ENCODE data around the gene RIMKLA. TPM values are rescaled to one million over a fixed set of nuclear protein-coding genes. Genes with fewer than 3 reads are reported as not detected.

Gene RIMKLA
- total RNA-seq, 1 experiment from 2014 or later = not detected

DNA sequence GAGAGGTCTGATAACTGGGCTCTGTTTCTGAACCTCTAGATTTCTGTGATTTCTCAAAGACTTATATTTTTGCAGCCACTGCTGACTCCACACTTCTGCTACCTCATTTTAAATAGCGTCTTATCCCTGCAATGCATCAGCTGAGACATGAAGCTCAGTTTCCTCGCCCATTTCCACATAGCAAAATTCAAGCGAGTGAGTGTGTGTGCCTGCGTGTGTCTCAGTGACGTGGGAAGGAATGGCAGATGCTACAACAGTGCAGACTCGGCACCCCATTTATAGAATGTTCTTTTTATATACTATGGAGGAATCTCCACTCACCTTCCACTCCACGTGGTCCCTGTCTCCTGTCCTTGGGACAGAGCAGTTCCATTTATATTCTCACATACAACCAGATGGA, 39.5 kb downstream of the RIMKLA start:
- TF ChIP-seq, protein P1, sequence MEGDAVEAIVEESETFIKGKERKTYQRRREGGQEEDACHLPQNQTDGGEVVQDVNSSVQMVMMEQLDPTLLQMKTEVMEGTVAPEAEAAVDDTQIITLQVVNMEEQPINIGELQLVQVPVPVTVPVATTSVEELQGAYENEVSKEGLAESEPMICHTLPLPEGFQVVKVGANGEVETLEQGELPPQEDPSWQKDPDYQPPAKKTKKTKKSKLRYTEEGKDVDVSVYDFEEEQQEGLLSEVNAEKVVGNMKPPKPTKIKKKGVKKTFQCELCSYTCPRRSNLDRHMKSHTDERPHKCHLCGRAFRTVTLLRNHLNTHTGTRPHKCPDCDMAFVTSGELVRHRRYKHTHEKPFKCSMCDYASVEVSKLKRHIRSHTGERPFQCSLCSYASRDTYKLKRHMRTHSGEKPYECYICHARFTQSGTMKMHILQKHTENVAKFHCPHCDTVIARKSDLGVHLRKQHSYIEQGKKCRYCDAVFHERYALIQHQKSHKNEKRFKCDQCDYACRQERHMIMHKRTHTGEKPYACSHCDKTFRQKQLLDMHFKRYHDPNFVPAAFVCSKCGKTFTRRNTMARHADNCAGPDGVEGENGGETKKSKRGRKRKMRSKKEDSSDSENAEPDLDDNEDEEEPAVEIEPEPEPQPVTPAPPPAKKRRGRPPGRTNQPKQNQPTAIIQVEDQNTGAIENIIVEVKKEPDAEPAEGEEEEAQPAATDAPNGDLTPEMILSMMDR (IDR thresholded peaks at IDR 0.05; ENCODE audit: unreplicated experiment) = no peak
- peaks cover 8% of the 10 kb centered on the region for H3K4me1 Mint-ChIP-seq (ENCODE audit: insufficient read depth, unreplicated experiment)
- H3K27ac Mint-ChIP-seq (ENCODE audit: low read depth, unreplicated experiment) = no peak overlapping the region
- CTCF ChIA-PET = interaction anchor here (0.7 kb wide), 1 partner anchor 30 kb away, joined by 3 read pairs; no protein-coding TSS in a partner anchor
- POLR2A ChIA-PET = no interaction called here
- no TSS peak for BruUV-seq (replicated peaks)
- no peaks in the 10 kb centered on the region for H3K36me3 Mint-ChIP-seq (ENCODE audit: insufficient read depth, unreplicated experiment)
- no peaks in the 10 kb centered on the region for H3K9me3 Mint-ChIP-seq (ENCODE audit: unreplicated experiment)
- peaks cover 15% of the 10 kb centered on the region for H3K27me3 Mint-ChIP-seq (ENCODE audit: insufficient read depth, unreplicated experiment)
- DNase-seq (ENCODE audit: unreplicated experiment) = no peak
- no peak overlapping the region for H3K4me3 Mint-ChIP-seq (ENCODE audit: unreplicated experiment)
- intact Hi-C loops (cut with micrococcal nuclease) = no loop called here

DNA sequence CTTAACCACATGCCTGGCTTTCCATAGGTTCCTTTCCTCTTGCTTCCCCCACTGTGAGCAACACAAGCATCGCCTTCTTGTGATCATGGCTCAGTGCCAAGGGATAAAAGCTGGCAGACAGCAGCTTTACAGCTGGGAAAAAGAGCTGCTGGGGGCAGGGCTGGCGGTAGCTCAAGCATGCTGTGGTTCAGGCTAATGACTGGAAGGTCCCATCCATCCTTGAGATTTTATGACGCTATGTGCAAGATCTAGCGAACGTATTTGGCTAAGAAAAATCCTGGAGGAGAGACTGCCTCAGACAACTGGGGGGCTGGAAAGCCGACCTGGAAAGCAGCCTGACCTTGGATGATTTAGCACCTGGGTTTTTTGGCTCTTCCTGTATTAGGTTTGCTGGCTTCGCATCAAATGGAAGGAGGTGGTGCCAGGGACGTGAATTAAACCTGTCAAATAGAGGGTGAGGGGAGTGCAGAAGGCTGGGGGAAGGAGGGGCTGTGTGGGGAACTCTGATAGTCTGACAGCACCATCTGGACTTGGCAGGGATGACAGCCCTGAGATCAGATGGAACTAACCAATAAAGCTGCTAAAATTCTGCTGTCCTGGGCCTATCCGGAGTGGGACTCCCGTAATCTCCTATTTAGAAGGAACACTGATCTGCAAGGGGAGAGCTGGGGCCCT, 40.5 kb downstream of the RIMKLA start:
- Mint-ChIP-seq H3K4me3 (ENCODE audit: unreplicated experiment) (no peak overlapping the region), H3K9me3 (ENCODE audit: unreplicated experiment) (no peaks in the 10 kb centered on the region), H3K36me3 (ENCODE audit: insufficient read depth, unreplicated experiment) (no peaks in the 10 kb centered on the region), H3K27ac (ENCODE audit: low read depth, unreplicated experiment) (no peak overlapping the region), H3K27me3 (ENCODE audit: insufficient read depth, unreplicated experiment) (peaks cover 8% of the 10 kb centered on the region), H3K4me1 (ENCODE audit: insufficient read depth, unreplicated experiment) (peaks cover 8% of the 10 kb centered on the region)
- DNase-seq (ENCODE audit: unreplicated experiment) = peak; percentile 55
- CTCF ChIA-PET = no interaction called here
- TF ChIP-seq, protein P1 (IDR thresholded peaks at IDR 0.05; ENCODE audit: unreplicated experiment) = no peak
- intact Hi-C loops (cut with micrococcal nuclease) = no loop called here
- POLR2A ChIA-PET = interaction anchor here (0.6 to 1.1 kb wide), 2 partner anchors 85 to 482 kb away, joined by 3 read pairs; no protein-coding TSS in a partner anchor
- BruUV-seq (replicated peaks) = no TSS peak

DNA sequence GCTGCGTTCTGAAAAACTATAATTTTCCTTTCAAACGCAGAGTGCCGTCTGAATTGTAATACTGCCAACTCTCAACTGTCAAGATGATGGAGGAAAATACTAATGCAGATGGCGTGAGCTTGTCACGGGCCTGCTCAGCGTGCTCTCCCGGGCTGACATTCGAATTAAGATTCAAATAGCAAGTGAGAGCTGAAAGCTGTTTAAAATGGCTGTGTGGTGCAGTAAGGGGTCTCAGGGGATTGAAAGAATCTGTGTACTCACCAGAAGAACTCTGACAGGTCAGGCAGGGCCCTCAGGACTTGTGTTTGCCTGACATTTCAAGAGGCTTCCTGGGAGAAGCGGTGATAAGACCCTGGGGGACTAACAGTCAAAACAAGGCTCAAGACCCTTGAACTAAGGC, 42.1 kb downstream of the RIMKLA start:
- no peak for DNase-seq (ENCODE audit: unreplicated experiment)
- Mint-ChIP-seq H3K27ac (ENCODE audit: low read depth, unreplicated experiment) (no peak overlapping the region), H3K4me1 (ENCODE audit: insufficient read depth, unreplicated experiment) (peaks cover 16% of the 10 kb centered on the region), H3K4me3 (ENCODE audit: unreplicated experiment) (no peak overlapping the region), H3K27me3 (ENCODE audit: insufficient read depth, unreplicated experiment) (peaks cover 8% of the 10 kb centered on the region), H3K9me3 (ENCODE audit: unreplicated experiment) (no peaks in the 10 kb centered on the region), H3K36me3 (ENCODE audit: insufficient read depth, unreplicated experiment) (no peaks in the 10 kb centered on the region)
- ChIA-PET CTCF (no interaction called here), POLR2A (interaction anchor here (1.6 kb wide), 1 partner anchor 29 kb away, joined by 5 read pairs; no protein-coding TSS in a partner anchor)
- TF ChIP-seq, protein P1 (IDR thresholded peaks at IDR 0.05; ENCODE audit: unreplicated experiment) = no peak
- BruUV-seq (replicated peaks) = no TSS peak
- intact Hi-C loops (cut with micrococcal nuclease) = no loop called here

DNA sequence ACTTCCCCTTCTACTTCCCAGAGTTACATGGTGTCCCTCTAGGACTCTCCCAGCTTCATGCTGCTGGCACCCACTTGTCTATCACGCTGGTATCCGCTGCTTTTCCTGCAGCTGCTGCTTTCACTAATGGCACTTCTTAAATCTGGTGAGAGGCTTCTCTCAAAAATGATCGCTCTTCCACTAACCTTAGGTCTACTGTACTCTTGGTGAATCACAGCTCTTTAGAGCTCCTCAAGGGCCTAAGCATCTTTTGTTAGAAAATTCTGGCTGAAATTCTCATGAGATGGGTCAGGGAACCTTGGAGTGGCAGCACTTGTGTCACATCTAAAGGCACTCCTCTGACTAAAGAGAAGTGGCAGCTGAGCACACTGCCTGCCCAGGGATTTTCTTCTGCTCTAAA, 43.1 kb downstream of the RIMKLA start:
- Mint-ChIP-seq H3K4me3 (ENCODE audit: unreplicated experiment) (no peak overlapping the region), H3K27ac (ENCODE audit: low read depth, unreplicated experiment) (no peak overlapping the region), H3K9me3 (ENCODE audit: unreplicated experiment) (no peaks in the 10 kb centered on the region), H3K27me3 (ENCODE audit: insufficient read depth, unreplicated experiment) (peaks cover 8% of the 10 kb centered on the region), H3K4me1 (ENCODE audit: insufficient read depth, unreplicated experiment) (peaks cover 16% of the 10 kb centered on the region), H3K36me3 (ENCODE audit: insufficient read depth, unreplicated experiment) (no peaks in the 10 kb centered on the region)
- TF ChIP-seq, protein P1 (IDR thresholded peaks at IDR 0.05; ENCODE audit: unreplicated experiment) = no peak
- intact Hi-C loops (cut with micrococcal nuclease) = no loop called here
- ChIA-PET POLR2A (interaction anchor here (1.6 kb wide), 1 partner anchor 28 kb away, joined by 5 read pairs; no protein-coding TSS in a partner anchor), CTCF (no interaction called here)
- no TSS peak for BruUV-seq (replicated peaks)
- no peak for DNase-seq (ENCODE audit: unreplicated experiment)
